ENCODE measurements around the gene CRYGC.

CRYGC gene, protein sequence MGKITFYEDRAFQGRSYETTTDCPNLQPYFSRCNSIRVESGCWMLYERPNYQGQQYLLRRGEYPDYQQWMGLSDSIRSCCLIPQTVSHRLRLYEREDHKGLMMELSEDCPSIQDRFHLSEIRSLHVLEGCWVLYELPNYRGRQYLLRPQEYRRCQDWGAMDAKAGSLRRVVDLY

DNA sequence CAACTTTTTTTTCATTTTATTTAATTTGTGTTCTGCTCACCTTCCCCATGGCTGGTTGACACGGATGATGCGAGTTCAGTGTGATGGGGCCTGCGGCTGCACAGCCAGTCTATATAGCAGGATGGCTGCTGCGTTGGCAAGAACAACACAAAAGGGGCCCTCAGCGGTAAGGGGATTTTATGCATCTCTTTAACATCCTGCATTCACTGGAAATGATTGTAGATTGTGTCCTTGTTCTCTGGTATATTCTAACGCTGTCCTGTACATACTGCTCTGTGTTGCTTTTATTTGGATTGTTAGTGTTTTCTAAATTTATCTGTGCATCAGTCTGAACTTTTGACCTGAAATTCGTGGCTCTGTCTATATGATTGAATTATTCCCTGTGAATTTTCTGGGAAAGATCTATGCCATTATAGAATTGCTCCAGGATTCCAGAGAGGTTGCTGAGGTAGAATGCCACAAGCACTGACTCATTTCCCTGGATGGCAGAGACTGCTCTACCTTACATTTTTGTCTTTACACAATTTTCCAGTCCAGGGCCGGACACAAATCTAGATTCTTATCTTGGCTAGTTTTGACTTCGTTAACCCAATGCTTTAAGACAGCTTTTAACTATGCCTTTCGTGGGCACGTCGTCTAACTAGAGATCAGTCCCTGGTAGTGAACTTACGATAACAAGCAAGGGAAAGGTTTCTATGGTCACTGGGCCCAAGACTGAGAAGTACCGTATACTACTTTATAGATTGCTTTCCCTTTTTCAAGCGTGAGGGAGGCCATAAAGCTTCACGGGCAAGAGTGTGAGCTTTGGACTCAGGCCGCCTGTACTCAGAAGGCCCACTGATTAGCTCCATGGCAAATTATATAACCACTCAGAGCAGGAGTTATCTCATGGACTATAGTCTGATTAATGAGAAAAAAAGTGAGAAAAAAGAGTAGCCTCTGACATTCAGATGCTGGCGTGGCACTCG lies at the start of gene CRYGC:
TSS of gene CRYGC (minus strand) at position 85 of the 968 bp plus-strand sequence. CDS start at position 49, 36 bp downstream.
- no peaks in the 10 kb centered on the region for H3K4me1 ChIP-seq (ENCODE audit: control insufficient read depth, low read length)
- no peaks in the 10 kb centered on the region for H3K36me3 ChIP-seq (ENCODE audit: control insufficient read depth, low read length)
- no peaks in the 10 kb centered on the region for H4K20me1 ChIP-seq (ENCODE audit: control insufficient read depth, insufficient read depth, low read depth, low read length)
- no peaks in the 10 kb centered on the region for H3K9me2 ChIP-seq (replicated peaks; ENCODE audit: control insufficient read depth, low read length)
- no peak within 1 kb of the TSS for H3K4me2 ChIP-seq (ENCODE audit: low read length)
- H3K4me3 ChIP-seq (ENCODE audit: low read length) = no peak within 1 kb of the TSS
- no peaks in the 10 kb centered on the region for H3K79me2 ChIP-seq (ENCODE audit: control insufficient read depth, low read length)
- H3F3A ChIP-seq (ENCODE audit: control insufficient read depth, insufficient read depth) = no peaks in the 10 kb centered on the region
- H3K27me3 ChIP-seq (ENCODE audit: control insufficient read depth, low read length) = peaks cover 3% of the 10 kb centered on the region
- no peak within 1 kb of the TSS for H3K27ac ChIP-seq (ENCODE audit: low read depth, low read length)
- TF ChIP-seq, protein P1, sequence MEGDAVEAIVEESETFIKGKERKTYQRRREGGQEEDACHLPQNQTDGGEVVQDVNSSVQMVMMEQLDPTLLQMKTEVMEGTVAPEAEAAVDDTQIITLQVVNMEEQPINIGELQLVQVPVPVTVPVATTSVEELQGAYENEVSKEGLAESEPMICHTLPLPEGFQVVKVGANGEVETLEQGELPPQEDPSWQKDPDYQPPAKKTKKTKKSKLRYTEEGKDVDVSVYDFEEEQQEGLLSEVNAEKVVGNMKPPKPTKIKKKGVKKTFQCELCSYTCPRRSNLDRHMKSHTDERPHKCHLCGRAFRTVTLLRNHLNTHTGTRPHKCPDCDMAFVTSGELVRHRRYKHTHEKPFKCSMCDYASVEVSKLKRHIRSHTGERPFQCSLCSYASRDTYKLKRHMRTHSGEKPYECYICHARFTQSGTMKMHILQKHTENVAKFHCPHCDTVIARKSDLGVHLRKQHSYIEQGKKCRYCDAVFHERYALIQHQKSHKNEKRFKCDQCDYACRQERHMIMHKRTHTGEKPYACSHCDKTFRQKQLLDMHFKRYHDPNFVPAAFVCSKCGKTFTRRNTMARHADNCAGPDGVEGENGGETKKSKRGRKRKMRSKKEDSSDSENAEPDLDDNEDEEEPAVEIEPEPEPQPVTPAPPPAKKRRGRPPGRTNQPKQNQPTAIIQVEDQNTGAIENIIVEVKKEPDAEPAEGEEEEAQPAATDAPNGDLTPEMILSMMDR (IDR thresholded peaks at IDR 0.05; ENCODE audit: low read depth, low read length, poor library complexity, severe bottlenecking) = no peak
- TF ChIP-seq EZH2phosphoT487 (IDR thresholded peaks at IDR 0.05; ENCODE audit: borderline replicate concordance, low read length) = no peak
- H3K9me3 ChIP-seq (ENCODE audit: control insufficient read depth, insufficient read depth, low read length) = no peaks in the 10 kb centered on the region

DNA sequence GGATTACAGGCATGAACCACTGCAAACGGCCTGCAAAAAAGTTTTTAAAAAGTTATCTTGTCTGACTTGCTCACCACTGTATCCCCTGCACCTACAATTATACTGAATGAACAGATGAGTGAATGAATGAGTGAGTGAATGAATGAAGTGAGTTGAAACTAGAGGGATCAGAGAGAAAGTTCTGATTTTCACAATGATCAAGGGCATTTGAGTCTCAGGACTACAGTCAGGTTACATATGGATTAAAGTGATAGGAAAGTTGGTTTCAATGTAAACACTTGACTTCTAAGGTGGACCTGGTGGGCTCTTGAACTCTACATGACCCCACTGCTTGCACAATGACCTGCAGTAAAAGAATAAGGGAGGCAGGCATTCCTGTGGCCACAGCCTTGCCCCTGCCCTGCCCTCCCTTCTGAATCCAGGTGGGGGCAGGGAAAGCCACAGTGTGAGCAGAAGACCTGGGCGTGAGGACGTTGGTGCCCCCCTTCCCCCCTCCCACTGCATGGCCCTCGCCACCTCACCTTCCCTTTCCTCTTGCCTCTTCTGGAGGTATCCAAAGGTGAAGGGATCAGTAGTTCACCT lies 49.5 kb upstream of the CRYGC start:
- no peak for TF ChIP-seq EZH2phosphoT487 (IDR thresholded peaks at IDR 0.05; ENCODE audit: borderline replicate concordance, low read length)
- TF ChIP-seq, protein P1 (IDR thresholded peaks at IDR 0.05; ENCODE audit: low read depth, low read length, poor library complexity, severe bottlenecking) = no peak
- Histone ChIP-seq H3K4me2 (ENCODE audit: low read length) (no peak overlapping the region), H3K36me3 (ENCODE audit: control insufficient read depth, low read length) (no peaks in the 10 kb centered on the region), H3K9me2 (replicated peaks; ENCODE audit: control insufficient read depth, low read length) (no peaks in the 10 kb centered on the region), H3K4me1 (ENCODE audit: control insufficient read depth, low read length) (no peaks in the 10 kb centered on the region), H3K27ac (ENCODE audit: low read depth, low read length) (no peak overlapping the region), H3K79me2 (ENCODE audit: control insufficient read depth, low read length) (no peaks in the 10 kb centered on the region), H3K9me3 (ENCODE audit: control insufficient read depth, insufficient read depth, low read length) (no peaks in the 10 kb centered on the region), H3K27me3 (ENCODE audit: control insufficient read depth, low read length) (peaks cover 16% of the 10 kb centered on the region), H3K4me3 (ENCODE audit: low read length) (no peak overlapping the region), H3F3A (ENCODE audit: control insufficient read depth, insufficient read depth) (no peaks in the 10 kb centered on the region), H4K20me1 (ENCODE audit: control insufficient read depth, insufficient read depth, low read depth, low read length) (no peaks in the 10 kb centered on the region)

DNA sequence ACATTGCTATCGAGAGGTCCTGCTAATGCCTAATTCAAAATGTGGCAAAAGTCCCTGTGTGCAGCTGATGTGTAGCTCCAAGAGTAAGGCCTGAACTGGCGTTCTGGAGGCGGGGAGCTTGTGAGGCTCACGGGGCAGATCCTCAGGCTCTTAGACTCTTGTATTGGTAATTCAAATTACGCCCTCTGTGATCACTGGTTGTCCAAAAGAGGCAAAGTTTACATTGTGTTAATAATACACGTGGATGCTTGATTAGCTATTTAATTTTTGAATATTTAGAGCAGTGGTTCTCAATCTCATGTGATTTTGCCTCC lies 46.2 kb upstream of the CRYGC start:
- no peak overlapping the region for H3K4me3 ChIP-seq (ENCODE audit: low read length)
- H3K27ac ChIP-seq (ENCODE audit: low read depth, low read length) = no peak overlapping the region

More for the DNA sequence above, 46.2 kb upstream of the CRYGC start:
- H3K4me2 ChIP-seq (ENCODE audit: low read length) = no peak overlapping the region
- no peaks in the 10 kb centered on the region for H4K20me1 ChIP-seq (ENCODE audit: control insufficient read depth, insufficient read depth, low read depth, low read length)
- H3K9me2 ChIP-seq (replicated peaks; ENCODE audit: control insufficient read depth, low read length) = no peaks in the 10 kb centered on the region
- peaks cover 10% of the 10 kb centered on the region; the same call in 1 of the 2 replicates for H3K27me3 ChIP-seq (ENCODE audit: control insufficient read depth, low read length)
- no peaks in the 10 kb centered on the region for H3K36me3 ChIP-seq (ENCODE audit: control insufficient read depth, low read length)
- TF ChIP-seq, protein P1 (IDR thresholded peaks at IDR 0.05; ENCODE audit: low read depth, low read length, poor library complexity, severe bottlenecking) = no peak
- TF ChIP-seq EZH2phosphoT487 (IDR thresholded peaks at IDR 0.05; ENCODE audit: borderline replicate concordance, low read length) = no peak
- no peaks in the 10 kb centered on the region for H3K4me1 ChIP-seq (ENCODE audit: control insufficient read depth, low read length)
- no peaks in the 10 kb centered on the region for H3K9me3 ChIP-seq (ENCODE audit: control insufficient read depth, insufficient read depth, low read length)
- no peaks in the 10 kb centered on the region for H3F3A ChIP-seq (ENCODE audit: control insufficient read depth, insufficient read depth)
- no peaks in the 10 kb centered on the region for H3K79me2 ChIP-seq (ENCODE audit: control insufficient read depth, low read length)
